ENCODE results near the gene RAB33B.
"Not testable (repeated sequence)": the region's sequence is repeated elsewhere in the genome, so short reads cannot be mapped to it uniquely, and the experiment has no call there.

The RAB33B gene

DNA sequence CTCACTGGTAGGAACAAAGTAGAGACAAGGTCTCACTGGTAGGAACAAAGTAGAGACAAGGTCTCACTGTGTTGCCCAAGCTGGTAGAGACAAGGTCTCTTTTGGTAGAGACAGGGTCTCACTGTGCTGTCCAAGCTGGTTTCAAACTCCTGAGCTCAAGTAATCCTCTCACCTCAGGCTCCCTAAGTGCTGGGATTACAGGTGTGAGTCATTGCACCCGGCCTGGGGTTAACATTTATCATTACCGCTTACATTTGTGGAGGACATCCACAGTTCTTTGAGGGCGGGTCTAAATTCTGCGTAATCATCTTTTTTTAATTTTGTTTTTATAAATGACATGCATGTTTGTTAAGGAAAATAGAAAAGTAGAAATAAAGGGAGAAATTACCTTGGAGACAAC lies 12.0 kb downstream of the RAB33B start:
- DNase-seq, result no peak

DNA sequence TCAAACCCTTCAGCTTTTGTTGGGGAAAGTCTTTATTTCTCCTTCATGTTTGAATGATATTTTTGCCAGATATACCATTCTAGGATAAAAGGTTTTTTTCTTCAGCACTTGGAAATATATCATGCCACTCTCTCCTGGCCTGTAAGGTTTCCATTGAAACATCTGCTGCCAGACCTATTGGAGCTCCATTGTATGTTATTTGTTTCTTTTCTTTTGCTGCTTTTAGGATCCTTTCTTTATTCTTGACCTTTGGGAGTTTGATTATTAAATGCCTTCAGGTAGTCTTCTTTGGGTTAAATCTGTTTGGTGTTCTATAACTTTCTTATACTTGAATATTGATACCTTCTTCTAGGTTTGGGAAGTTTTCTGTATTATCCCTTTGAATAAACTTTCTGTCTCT lies 14.8 kb downstream of the RAB33B start:
- DNase-seq, result not testable (repeated sequence)

GRCh38 chr4:139469216-139469615 lies 15.3 kb downstream of the RAB33B start:
- DNase-seq, result no peak

DNA sequence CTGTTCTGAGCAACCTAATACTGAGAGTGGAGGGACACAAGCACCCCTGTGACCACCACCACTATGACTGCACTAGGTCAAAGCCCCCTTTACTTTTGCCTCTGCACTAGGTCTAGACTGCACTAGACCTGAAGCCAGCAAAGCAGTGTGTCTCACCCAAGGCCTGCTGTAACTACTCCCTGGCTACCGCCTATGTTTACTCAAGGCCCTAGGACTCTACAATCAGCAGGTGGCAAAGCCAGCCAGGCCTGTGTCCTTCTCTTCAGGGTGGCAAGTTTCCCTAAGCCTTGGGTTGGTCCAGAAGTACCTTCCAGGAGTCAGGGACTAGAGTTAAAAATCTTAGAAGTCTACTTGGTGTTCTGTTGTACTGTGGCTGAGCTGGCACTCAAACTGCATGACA lies 15.9 kb downstream of the RAB33B start:
- no peak for DNase-seq

DNA sequence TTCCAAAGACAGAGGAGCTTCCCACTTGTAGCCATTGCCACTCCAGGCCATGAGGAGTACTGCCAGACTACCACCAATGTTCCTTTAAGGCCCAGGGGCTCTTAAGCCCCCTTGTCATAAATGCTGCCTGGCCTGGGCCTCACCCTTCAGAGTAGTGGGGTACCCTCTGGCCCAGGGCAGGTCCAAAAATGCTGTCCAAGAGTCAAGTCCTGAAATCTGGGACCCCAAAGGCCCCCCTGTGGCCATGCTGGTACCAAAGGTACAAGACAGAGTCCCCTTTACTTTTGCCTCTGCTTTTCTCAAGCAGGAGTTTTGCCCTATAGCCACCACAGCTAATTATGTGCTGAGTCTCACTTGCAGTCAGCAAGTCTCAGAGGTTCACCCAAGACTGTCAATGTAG lies 16.4 kb downstream of the RAB33B start:
- DNase-seq, result no peak

DNA sequence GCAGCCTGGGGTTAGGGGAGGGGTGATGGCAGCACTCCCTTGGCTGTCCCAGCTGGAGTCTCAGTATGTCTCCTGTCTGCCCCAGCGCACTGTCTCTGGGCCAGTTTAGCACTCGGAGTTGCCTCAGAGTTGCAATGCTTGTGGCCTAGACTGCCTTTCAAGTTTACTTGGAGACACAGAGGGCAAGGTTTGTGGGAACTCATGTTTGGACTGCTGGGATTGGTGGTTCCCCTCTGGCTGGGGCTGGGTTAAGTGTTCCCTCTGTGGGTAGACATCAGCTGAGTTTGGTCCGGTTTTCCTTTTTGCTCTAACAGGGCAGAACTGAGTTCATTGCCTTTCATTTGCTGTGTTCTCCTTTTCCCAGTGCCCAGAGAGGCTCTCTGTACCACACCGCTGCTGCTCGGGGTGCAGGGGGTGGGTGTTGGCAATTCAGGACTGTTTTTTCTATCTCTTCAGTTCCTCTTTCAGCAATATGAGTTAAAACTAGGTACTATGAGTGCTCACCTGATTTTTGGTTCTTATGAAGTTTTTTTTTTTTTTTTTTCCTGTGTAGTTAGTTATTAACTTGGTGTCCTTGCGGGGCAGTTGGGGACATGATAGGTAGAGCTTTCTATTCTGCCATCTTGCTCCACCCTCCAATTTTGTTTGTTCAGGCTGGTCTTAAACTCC lies 17.2 kb downstream of the RAB33B start:
- no peak for DNase-seq

DNA sequence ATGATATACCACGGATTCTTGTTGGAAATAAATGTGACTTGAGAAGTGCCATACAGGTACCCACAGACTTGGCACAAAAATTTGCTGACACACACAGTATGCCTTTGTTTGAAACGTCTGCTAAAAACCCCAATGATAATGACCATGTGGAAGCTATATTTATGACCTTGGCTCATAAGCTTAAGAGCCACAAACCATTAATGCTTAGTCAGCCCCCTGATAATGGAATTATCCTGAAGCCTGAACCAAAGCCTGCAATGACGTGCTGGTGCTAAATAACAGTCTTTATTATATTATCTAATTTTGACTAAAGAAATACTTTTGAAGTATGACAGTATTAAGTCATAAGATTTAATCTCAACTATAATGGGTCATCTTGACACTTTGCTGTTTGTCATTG lies 18.9 kb downstream of the RAB33B start:
- no peak for DNase-seq

DNA sequence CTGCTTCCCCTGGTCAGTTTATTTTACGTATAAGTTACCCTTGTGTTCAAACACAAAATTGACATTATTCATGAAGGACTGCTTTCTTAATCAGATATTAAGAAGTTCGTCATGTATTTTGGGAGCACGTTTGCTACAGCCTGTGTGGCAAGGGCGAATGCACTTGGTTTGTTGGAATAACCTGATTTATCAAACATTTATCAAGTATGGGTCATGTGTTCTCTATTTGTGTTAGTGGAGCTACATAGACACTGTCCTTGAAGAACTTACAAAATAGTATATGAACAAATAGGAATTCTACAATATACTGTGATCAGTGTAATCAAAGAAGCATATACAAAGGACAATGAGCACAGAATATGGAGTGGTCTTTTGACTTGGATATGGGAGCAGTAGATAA lies 22.4 kb downstream of the RAB33B start:
- DNase-seq, result no peak

DNA sequence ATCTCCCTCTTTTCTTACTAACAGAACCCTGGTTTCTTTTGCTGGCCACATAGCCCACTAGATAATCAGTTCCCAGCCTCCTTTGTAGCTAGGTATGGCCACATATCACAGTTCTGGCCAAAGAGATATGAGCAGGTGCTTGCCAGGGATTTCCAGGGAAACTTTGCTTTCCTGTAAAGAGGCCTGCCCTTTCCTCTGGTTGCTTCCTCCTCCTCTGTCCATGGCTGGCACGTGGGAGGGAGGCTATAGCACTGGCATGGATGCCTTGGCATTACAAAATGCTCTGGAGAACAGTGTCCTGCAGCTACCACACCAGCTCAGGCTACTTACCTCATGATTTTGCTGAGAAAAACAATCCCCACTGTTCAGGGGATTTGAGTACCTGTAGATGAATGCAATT lies 27.5 kb downstream of the RAB33B start:
- DNase-seq, result no peak

DNA sequence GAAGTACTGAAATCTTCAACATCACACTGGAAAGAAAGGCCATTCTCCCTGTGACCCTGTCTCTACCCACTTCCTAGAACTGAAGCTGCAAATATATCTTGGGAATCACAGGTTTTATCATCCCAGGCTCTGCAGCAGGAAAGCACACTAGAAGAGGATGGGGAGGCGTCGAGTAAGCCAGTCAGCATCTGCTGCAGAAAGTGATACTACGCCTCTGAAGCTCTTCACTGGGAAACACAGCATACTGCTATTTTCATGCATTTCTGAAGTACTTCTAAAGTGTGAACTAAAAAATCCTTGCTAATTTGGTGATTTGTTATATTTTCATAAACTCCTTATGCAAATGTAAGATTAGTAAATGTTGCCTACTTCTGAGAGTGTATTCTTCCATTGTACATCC lies 29.1 kb downstream of the RAB33B start:
- DNase-seq, result no peak

- no peak for DNase-seq
Measured at GRCh38 chr4:139484783-139485311, 30.9 kb downstream of the RAB33B start.

DNA sequence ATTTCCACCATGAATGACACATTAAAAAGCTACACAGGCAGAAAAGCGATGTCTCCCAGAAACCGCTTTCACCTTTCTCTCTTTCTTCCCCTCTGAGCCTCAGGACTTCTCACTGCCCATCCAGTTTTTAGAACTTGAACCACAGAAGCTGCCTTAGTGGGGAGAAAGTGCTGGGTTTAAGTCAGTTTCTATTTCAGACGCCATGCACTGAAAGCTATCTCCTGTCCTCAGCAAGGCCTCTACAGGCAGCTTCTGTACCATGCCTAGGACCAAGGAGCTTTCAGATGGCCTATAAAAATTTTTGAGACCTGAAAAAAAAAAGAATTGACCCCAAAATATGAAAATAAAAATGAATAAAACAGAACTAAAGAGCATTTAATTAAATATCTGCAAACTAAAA lies 34.5 kb downstream of the RAB33B start:
- DNase-seq, result no peak

- DNase-seq, result no peak
Measured at GRCh38 chr4:139489638-139490037, 35.7 kb downstream of the RAB33B start.

- DNase-seq, result no peak
Measured at GRCh38 chr4:139492429-139492828, 38.5 kb downstream of the RAB33B start.

GRCh38 chr4:139493176-139493575 lies 39.3 kb downstream of the RAB33B start:
- no peak for DNase-seq

GRCh38 chr4:139499186-139499585 lies 45.3 kb downstream of the RAB33B start:
- DNase-seq, result no peak

GRCh38 chr4:139501117-139501516 lies 47.2 kb downstream of the RAB33B start:
- no peak for DNase-seq

DNA sequence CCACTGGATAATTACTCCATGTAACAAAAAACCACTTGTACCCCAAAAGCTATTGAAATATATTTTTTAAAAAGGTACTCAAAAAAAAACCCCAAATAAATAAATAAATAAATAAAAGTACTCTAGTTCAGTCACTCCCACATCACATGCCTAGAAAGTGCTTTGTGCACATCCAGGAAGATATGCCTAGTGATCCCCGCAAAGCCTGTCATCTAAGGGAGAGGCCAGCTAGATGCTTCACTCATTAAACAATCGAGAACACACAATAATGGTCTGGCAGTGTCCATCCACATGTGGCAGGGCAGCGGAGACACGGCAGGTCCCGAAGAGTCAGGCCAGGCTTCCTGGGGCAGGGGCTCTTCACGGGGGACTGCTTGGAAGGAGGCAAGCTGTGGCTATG lies 47.6 kb downstream of the RAB33B start:
- DNase-seq, result no peak

GRCh38 chr4:139501927-139502899 lies 48.3 kb downstream of the RAB33B start:
- DNase-seq, result no peak

DNA sequence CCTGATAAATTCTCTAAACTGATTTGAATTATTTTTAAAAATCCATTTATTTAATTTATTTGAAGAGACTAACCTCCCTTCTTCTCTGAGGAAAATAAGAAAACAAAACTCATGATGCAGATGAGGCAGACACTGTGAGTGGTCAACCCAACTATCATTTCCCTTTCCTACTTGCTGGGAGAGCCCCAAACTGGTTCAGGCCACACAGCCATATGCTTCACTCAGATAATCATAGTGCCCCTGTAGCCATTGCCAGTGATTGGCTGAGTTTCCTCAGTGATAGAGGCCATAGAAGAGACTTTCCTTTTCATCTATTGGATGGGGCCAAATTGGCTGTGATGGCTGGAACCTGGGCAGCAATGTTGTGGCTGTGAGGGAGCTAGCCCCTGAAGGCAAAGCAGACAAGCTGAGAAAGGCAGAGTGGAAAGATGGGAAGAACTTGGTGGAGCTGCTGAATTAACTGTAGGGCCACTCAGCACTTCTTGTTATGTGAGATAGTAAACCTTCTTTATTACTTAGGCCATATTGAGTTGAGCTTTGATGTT lies 49.8 kb downstream of the RAB33B start:
- no peak for DNase-seq

DNA sequence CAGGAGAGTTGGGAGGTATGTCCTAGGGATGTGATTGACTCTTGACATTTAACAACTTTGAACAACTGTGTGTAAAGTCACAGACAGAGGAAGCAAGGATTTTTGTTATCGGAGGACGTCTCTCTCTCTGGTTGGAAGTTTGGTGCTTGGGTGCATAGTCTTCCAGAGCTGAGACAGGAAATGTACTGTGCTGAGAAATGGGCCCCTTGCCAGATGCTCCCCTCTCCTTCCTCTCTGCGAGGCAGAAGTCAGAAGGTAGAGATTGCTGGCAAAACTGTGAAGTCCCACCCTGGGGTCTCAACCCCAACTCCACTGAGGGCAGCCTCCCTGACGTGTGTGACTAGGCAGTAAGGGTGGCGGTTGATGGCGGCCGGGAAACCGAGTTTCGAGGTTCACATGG lies 52.9 kb downstream of the RAB33B start:
- no peak for DNase-seq

GRCh38 chr4:139508581-139509237 lies 54.8 kb downstream of the RAB33B start:
- no peak for DNase-seq

DNA sequence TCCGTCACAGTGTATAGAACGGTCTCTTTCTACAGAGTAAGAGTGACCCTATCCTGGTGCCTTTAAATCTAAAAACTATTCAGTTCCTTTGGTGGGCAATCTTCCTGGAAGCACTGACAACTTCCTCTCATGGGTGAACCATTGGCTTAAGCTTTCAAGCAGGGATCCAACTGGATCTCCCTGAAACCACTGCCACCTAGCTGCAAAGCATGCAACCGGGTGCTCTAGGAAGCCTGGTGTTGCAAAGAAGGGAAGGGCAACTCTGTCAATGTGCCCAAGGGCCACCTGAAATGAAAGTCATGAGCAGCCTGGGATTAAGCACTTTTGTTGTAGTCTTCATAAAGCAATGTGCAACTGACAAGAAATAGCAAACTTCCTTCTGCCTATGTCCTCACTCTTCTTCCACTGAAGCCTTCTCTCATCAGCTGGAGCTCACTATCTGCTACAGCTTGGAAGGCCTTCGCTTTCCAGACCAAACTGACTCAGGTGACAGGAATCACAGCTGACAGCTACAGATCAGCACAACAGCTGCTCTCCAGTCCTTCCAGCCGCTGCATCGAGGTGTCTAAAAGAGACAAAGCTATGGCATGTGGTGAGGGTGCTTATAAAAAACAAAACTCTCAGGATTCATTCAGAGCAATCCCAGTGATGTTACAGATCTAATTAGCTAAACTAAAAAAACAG lies 55.9 kb downstream of the RAB33B start:
- no peak for DNase-seq
